Measurements from ENCODE around the gene NOTCH2. TPM values are rescaled to one million over a fixed set of nuclear protein-coding genes. Genes with fewer than 3 reads are reported as not detected.

Gene NOTCH2
- total RNA-seq, 1 experiment from 2014 or later: 55.7 TPM

- H3K27ac ChIP-seq (ENCODE audit: low read depth, low read length, poor library complexity, severe bottlenecking): no peak overlapping the region
- no peaks in the 10 kb centered on the region for H3K4me1 ChIP-seq (ENCODE audit: insufficient read depth, low read length, poor library complexity, severe bottlenecking)
- H3K36me3 ChIP-seq (ENCODE audit: insufficient read depth, low read length, poor library complexity, severe bottlenecking): peaks cover 12% of the 10 kb centered on the region
- no peak overlapping the region for H3K4me3 ChIP-seq (ENCODE audit: low read depth, low read length, poor library complexity, severe bottlenecking)
- no peak for TF ChIP-seq CTCF (conservative IDR thresholded peaks at IDR 0.05; ENCODE audit: low read depth, low read length)
- TF ChIP-seq EZH2 (IDR thresholded peaks at IDR 0.05; ENCODE audit: borderline replicate concordance, low read depth, low read length, poor library complexity, severe bottlenecking): no peak
- H3K27me3 ChIP-seq (replicated peaks; ENCODE audit: insufficient read depth, low read depth, low read length, poor library complexity): no peaks in the 10 kb centered on the region
- BruUV-seq (replicated peaks): no TSS peak
- intact Hi-C loops (cut with micrococcal nuclease; ENCODE audit: unreplicated experiment): no loop called here
- ChIA-PET CTCF (no interaction called here), POLR2A (ENCODE audit: low non-redundant PET) (no interaction called here)
- no peak for DNase-seq (ENCODE audit: low spot score)
- H3K9me3 ChIP-seq (ENCODE audit: low read depth, low read length, poor library complexity, severe bottlenecking): no peaks in the 10 kb centered on the region
Measured at GRCh38 chr1:119946724-119947123, 122.7 kb downstream of the NOTCH2 start.

- intact Hi-C loops (cut with micrococcal nuclease; ENCODE audit: unreplicated experiment): no loop called here
- Histone ChIP-seq H3K27me3 (replicated peaks; ENCODE audit: insufficient read depth, low read depth, low read length, poor library complexity) (no peaks in the 10 kb centered on the region), H3K27ac (ENCODE audit: low read depth, low read length, poor library complexity, severe bottlenecking) (no peak overlapping the region), H3K36me3 (ENCODE audit: insufficient read depth, low read length, poor library complexity, severe bottlenecking) (peaks cover 18% of the 10 kb centered on the region), H3K4me1 (ENCODE audit: insufficient read depth, low read length, poor library complexity, severe bottlenecking) (no peaks in the 10 kb centered on the region), H3K9me3 (ENCODE audit: low read depth, low read length, poor library complexity, severe bottlenecking) (no peaks in the 10 kb centered on the region), H3K4me3 (ENCODE audit: low read depth, low read length, poor library complexity, severe bottlenecking) (no peak overlapping the region)
- POLR2A ChIA-PET (ENCODE audit: low non-redundant PET): no interaction called here
- no peak for TF ChIP-seq EZH2 (IDR thresholded peaks at IDR 0.05; ENCODE audit: borderline replicate concordance, low read depth, low read length, poor library complexity, severe bottlenecking)
- no peak for TF ChIP-seq CTCF (conservative IDR thresholded peaks at IDR 0.05; ENCODE audit: low read depth, low read length)
- BruUV-seq (replicated peaks): no TSS peak
- CTCF ChIA-PET: interaction anchor here (0.5 kb wide), 1 partner anchor 100 kb away, joined by 7 read pairs; no protein-coding TSS in a partner anchor
- peak; percentile 58 for DNase-seq (ENCODE audit: low spot score)
Measured at GRCh38 chr1:119943216-119943615, 126.2 kb downstream of the NOTCH2 start.

GRCh38 chr1:119941392-119941791, 128.1 kb downstream of the NOTCH2 start:
- ChIA-PET POLR2A (ENCODE audit: low non-redundant PET) (no interaction called here), CTCF (no interaction called here)
- no peak for TF ChIP-seq EZH2 (IDR thresholded peaks at IDR 0.05; ENCODE audit: borderline replicate concordance, low read depth, low read length, poor library complexity, severe bottlenecking)
- no peak for TF ChIP-seq CTCF (conservative IDR thresholded peaks at IDR 0.05; ENCODE audit: low read depth, low read length)
- Histone ChIP-seq H3K9me3 (ENCODE audit: low read depth, low read length, poor library complexity, severe bottlenecking) (no peaks in the 10 kb centered on the region), H3K27ac (ENCODE audit: low read depth, low read length, poor library complexity, severe bottlenecking) (no peak overlapping the region), H3K36me3 (ENCODE audit: insufficient read depth, low read length, poor library complexity, severe bottlenecking) (peaks cover 28% of the 10 kb centered on the region), H3K4me3 (ENCODE audit: low read depth, low read length, poor library complexity, severe bottlenecking) (no peak overlapping the region), H3K4me1 (ENCODE audit: insufficient read depth, low read length, poor library complexity, severe bottlenecking) (no peaks in the 10 kb centered on the region), H3K27me3 (replicated peaks; ENCODE audit: insufficient read depth, low read depth, low read length, poor library complexity) (no peaks in the 10 kb centered on the region)
- intact Hi-C loops (cut with micrococcal nuclease; ENCODE audit: unreplicated experiment): no loop called here
- BruUV-seq (replicated peaks): no TSS peak
- no peak for DNase-seq (ENCODE audit: low spot score)
